ENCODE data around the gene RABL3. TPM values are rescaled to one million over a fixed set of nuclear protein-coding genes. Genes with fewer than 3 reads are reported as not detected.
A peak's percentile ranks its signal among the peaks of the same experiment; 100 is the strongest.

RABL3 gene
- total and polyA plus RNA-seq, 8 donors = 2.1 to 14.8 (median 7.9) TPM

DNA sequence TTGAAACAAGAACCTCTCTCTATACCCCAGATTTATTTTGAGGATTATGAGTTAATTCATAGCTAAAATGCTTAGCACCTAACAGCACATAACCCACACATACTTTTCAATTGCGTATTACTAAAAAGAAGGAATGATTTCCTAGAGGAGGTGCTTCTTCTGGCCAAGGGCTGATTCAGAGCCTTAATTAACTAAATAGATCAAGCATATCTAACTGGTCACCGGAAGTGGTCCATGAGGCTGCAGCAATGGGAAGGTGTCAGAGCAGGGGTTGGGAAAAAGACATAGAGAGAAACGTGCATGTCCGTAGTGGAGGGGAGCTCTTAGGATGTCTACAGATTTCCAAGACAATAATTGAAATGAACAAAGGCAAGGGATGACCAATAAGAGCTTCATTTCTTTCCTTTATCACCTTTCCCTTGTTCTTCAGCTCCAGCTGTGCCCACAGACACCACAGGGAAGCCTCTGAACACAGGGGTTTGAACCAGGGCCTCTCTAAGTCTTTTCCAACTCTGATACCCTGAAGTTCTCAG lies 60.7 kb downstream of the RABL3 start:
- Histone ChIP-seq H3K27ac (peak overlapping the region; percentile 70 to 94 (median 82)), H3K9me3 (no peaks in the 10 kb centered on the region), H3K4me3 (peak overlapping the region in 3 of 4 donors; percentile 6 to 43 (median 34)), H3K4me1 (peaks cover 33 to 53% (median 53%) of the 10 kb centered on the region in 3 donors), H3K27me3 (no peaks in the 10 kb centered on the region), H3K36me3 (no peaks in the 10 kb centered on the region)
- intact Hi-C loops (cut with DNase I) = no loop called here
- 35 to 36% methylated on average over 4 of the region's 4 CpGs for WGBS, 2 donors
- FAIRE-seq (no peak), DNase-seq (no peak), ATAC-seq (no peak)
- TF ChIP-seq, protein P1, sequence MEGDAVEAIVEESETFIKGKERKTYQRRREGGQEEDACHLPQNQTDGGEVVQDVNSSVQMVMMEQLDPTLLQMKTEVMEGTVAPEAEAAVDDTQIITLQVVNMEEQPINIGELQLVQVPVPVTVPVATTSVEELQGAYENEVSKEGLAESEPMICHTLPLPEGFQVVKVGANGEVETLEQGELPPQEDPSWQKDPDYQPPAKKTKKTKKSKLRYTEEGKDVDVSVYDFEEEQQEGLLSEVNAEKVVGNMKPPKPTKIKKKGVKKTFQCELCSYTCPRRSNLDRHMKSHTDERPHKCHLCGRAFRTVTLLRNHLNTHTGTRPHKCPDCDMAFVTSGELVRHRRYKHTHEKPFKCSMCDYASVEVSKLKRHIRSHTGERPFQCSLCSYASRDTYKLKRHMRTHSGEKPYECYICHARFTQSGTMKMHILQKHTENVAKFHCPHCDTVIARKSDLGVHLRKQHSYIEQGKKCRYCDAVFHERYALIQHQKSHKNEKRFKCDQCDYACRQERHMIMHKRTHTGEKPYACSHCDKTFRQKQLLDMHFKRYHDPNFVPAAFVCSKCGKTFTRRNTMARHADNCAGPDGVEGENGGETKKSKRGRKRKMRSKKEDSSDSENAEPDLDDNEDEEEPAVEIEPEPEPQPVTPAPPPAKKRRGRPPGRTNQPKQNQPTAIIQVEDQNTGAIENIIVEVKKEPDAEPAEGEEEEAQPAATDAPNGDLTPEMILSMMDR (IDR thresholded peaks at IDR 0.05) = no peak

DNA sequence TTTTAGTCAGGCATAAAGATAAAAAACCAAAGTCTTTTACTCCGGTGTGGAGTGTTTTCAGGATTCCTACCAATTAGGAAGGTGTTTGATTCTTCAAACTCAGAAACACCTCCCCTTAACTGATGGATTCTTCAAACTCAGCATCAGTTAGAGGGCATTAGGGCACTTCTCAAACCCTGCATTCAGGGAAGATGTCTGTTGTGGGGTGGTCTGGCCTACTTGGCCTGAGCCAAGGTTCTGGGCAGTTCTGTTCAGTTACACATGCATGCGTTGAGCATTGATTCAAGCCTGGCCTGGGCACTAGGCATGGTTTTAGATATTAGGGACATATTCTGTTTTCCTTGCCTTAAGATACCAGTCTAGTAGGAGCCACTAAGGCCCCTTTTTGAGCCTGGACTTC lies 61.3 kb downstream of the RABL3 start:
- peak overlapping the region in 2 of 4 donors; percentile 34 to 43 for H3K4me3 ChIP-seq
- H3K27me3 ChIP-seq = no peaks in the 10 kb centered on the region
- TF ChIP-seq, protein P1 (IDR thresholded peaks at IDR 0.05) = no peak
- H3K27ac ChIP-seq = peak overlapping the region; percentile 70 to 94 (median 82)
- intact Hi-C loops (cut with DNase I) = no loop called here
- WGBS, 2 donors = 6 to 26% methylated on average over 2 of the region's 2 CpGs
- peaks cover 33 to 53% (median 53%) of the 10 kb centered on the region in 3 donors for H3K4me1 ChIP-seq
- no peak for FAIRE-seq
- H3K9me3 ChIP-seq = no peaks in the 10 kb centered on the region
- H3K36me3 ChIP-seq = no peaks in the 10 kb centered on the region
- ATAC-seq = no peak
- DNase-seq = no peak

DNA sequence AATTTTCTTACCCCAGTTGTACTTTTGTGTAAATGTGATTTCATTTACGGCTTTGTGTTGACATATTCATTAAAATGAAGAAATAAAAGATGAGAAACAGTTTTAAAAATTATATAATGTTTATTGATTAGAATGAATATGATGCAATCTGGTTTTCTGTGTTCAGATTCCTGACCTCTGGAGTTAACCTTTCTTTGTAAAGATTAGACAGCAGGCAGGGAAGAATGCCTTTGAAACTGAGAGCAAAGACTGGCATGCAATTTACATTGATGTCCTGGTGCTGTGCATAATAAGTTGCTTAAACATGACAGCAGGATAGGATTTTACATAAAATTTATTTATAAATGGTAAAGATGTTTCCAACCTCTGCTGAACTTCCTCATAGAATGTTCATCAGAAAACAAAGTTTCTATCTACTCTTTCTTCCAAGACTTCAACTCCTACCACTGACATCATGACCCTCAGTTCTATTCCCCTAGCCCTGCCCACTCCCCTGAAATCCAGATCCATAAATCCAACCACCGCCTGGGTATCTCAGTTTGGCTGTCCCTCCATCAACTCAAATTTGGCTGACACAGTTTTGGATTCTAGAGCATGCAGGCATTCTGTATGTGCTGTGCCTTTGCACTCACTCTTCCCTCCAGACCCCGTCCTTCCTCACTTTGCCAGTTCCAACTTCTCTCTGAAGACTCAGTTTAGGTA lies 62.0 kb downstream of the RABL3 start:
- FAIRE-seq = no peak
- Histone ChIP-seq H3K27me3 (no peaks in the 10 kb centered on the region), H3K36me3 (peaks cover 0 to 4% (median 0%) of the 10 kb centered on the region in 3 donors), H3K9me3 (no peaks in the 10 kb centered on the region), H3K4me1 (peaks cover 33 to 53% (median 53%) of the 10 kb centered on the region in 3 donors), H3K4me3 (peak overlapping the region in 2 of 4 donors; percentile 34 to 43), H3K27ac (peak overlapping the region; percentile 56 to 94 (median 82))
- no peak for ATAC-seq
- no peak for DNase-seq
- 40 to 55% methylated on average over 3 of the region's 3 CpGs for WGBS, 2 donors
- TF ChIP-seq, protein P1 (IDR thresholded peaks at IDR 0.05) = no peak
- intact Hi-C loops (cut with DNase I) = no loop called here

DNA sequence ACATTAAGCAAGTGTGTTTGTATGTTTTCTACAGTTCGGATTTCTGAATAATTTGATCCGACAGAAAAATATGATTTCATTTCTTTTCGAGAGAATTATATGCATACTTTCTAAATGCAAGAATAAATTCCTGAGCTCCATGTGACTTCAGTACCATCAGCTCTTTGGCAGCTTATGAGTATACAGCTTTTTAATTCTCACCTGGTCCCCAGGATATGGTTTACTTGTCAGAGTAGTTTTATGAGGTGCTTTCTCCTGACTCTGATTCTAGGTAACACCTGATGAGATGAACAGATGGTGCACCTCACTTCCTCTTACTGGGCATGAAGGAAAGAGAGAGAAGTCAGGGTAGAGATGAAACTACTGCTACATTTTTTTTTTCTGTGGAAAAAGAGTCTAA lies 63.3 kb downstream of the RABL3 start:
- no peak for FAIRE-seq
- intact Hi-C loops (cut with DNase I) = no loop called here
- H3K4me3 ChIP-seq = peak overlapping the region in 2 of 4 donors; percentile 20 to 43
- TF ChIP-seq, protein P1 (IDR thresholded peaks at IDR 0.05) = no peak
- peak overlapping the region; percentile 3 to 81 (median 62) for H3K27ac ChIP-seq
- H3K4me1 ChIP-seq = peaks cover 30 to 49% (median 44%) of the 10 kb centered on the region in 3 donors
- DNase-seq = no peak
- H3K27me3 ChIP-seq = no peaks in the 10 kb centered on the region
- peaks cover 0 to 16% (median 0%) of the 10 kb centered on the region in 3 donors for H3K36me3 ChIP-seq
- H3K9me3 ChIP-seq = no peaks in the 10 kb centered on the region
- ATAC-seq = peak in 3 of 4 donors; percentile 15 to 36 (median 24)
- 8 to 11% methylated on average over 3 of the region's 3 CpGs for WGBS, 2 donors

Data from pancreas (tissue), 10 donors.